ENCODE measurements around the gene TNS4.

DNA sequence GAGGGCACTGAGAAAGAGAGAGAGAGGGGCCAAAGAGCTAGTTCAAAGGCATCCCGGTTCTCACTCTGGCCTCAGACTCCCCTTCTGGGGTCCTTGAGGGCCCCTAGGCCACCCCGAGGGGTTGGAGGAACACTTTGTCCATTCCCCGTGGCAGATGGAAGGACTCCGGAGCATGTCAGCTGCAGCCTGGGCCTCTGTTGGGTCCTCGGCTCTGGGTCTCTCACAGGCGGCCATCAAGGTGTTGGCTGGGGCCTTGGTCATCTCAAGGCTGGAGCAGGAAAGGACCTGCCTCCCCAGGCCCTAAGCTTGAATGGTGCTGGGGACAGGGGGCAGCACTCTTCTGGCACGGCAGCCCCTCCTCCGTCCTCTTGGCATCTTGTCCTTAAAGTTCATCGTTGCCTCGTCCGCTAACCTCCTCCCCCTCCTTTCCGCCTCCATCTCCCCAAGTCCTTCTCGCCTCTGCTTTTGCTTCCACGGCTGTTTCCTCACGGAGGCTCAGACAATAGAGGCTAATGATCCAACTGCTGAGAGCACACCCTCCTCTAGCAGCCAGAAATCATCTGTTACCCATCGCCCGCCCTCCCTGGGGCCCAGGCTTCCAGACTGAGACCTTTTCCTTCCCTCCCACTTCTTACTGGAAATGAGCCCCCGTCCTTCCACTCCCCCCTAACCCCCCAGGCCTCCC, 40.6 kb upstream of the TNS4 start:
- TF ChIP-seq POLR2A (IDR thresholded peaks at IDR 0.05; ENCODE audit: borderline replicate concordance, extremely low read depth, insufficient read depth, insufficient read length) (no peak), JUND (IDR thresholded peaks at IDR 0.05) (no peak), EZH2 (IDR thresholded peaks at IDR 0.05) (no peak), ZNF274 (IDR thresholded peaks at IDR 0.05; ENCODE audit: low read depth, low read length) (no peak), SIN3A (IDR thresholded peaks at IDR 0.05; ENCODE audit: low read depth) (no peak), SP1 (IDR thresholded peaks at IDR 0.05; ENCODE audit: low read depth) (no peak), POLR2AphosphoS5 (IDR thresholded peaks at IDR 0.05; ENCODE audit: low read depth, low read length) (no peak), YY1 (IDR thresholded peaks at IDR 0.05; ENCODE audit: extremely low read depth, insufficient replicate concordance, low read depth, low read length) (no peak), EGR1 (IDR thresholded peaks at IDR 0.05; ENCODE audit: low read depth) (no peak), ZFX (IDR thresholded peaks at IDR 0.05) (no peak)
- TF ChIP-seq, protein P1, sequence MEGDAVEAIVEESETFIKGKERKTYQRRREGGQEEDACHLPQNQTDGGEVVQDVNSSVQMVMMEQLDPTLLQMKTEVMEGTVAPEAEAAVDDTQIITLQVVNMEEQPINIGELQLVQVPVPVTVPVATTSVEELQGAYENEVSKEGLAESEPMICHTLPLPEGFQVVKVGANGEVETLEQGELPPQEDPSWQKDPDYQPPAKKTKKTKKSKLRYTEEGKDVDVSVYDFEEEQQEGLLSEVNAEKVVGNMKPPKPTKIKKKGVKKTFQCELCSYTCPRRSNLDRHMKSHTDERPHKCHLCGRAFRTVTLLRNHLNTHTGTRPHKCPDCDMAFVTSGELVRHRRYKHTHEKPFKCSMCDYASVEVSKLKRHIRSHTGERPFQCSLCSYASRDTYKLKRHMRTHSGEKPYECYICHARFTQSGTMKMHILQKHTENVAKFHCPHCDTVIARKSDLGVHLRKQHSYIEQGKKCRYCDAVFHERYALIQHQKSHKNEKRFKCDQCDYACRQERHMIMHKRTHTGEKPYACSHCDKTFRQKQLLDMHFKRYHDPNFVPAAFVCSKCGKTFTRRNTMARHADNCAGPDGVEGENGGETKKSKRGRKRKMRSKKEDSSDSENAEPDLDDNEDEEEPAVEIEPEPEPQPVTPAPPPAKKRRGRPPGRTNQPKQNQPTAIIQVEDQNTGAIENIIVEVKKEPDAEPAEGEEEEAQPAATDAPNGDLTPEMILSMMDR (IDR thresholded peaks at IDR 0.05 in 2 of 3, conservative IDR thresholded peaks at IDR 0.05 in 1 of 3; ENCODE audit: borderline replicate concordance in 1 of 3, insufficient read depth in 1 of 3, low read depth in 2 of 3, low read length in 2 of 3), result no peak
- TF ChIP-seq, protein P2, sequence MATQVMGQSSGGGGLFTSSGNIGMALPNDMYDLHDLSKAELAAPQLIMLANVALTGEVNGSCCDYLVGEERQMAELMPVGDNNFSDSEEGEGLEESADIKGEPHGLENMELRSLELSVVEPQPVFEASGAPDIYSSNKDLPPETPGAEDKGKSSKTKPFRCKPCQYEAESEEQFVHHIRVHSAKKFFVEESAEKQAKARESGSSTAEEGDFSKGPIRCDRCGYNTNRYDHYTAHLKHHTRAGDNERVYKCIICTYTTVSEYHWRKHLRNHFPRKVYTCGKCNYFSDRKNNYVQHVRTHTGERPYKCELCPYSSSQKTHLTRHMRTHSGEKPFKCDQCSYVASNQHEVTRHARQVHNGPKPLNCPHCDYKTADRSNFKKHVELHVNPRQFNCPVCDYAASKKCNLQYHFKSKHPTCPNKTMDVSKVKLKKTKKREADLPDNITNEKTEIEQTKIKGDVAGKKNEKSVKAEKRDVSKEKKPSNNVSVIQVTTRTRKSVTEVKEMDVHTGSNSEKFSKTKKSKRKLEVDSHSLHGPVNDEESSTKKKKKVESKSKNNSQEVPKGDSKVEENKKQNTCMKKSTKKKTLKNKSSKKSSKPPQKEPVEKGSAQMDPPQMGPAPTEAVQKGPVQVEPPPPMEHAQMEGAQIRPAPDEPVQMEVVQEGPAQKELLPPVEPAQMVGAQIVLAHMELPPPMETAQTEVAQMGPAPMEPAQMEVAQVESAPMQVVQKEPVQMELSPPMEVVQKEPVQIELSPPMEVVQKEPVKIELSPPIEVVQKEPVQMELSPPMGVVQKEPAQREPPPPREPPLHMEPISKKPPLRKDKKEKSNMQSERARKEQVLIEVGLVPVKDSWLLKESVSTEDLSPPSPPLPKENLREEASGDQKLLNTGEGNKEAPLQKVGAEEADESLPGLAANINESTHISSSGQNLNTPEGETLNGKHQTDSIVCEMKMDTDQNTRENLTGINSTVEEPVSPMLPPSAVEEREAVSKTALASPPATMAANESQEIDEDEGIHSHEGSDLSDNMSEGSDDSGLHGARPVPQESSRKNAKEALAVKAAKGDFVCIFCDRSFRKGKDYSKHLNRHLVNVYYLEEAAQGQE (IDR thresholded peaks at IDR 0.05; ENCODE audit: low read depth), result no peak
- TF ChIP-seq, protein P3, sequence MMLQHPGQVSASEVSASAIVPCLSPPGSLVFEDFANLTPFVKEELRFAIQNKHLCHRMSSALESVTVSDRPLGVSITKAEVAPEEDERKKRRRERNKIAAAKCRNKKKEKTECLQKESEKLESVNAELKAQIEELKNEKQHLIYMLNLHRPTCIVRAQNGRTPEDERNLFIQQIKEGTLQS (IDR thresholded peaks at IDR 0.05), result no peak
- TF ChIP-seq, protein P4, sequence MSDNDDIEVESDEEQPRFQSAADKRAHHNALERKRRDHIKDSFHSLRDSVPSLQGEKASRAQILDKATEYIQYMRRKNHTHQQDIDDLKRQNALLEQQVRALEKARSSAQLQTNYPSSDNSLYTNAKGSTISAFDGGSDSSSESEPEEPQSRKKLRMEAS (IDR thresholded peaks at IDR 0.05), result no peak
